ENCODE results near the gene DNAJB2. TPM values are rescaled to one million over a fixed set of nuclear protein-coding genes. Genes with fewer than 3 reads are reported as not detected.
"Not testable (repeated sequence)": the region's sequence is repeated elsewhere in the genome, so short reads cannot be mapped to it uniquely, and the experiment has no call there.

DNAJB2 gene
- total RNA-seq, 1 donor from 2014 or later = 46.7 TPM

GRCh38 chr2:219282375-219282774, 3.2 kb downstream of the DNAJB2 start:
- intact Hi-C loops (cut with micrococcal nuclease) = no loop called here

DNA sequence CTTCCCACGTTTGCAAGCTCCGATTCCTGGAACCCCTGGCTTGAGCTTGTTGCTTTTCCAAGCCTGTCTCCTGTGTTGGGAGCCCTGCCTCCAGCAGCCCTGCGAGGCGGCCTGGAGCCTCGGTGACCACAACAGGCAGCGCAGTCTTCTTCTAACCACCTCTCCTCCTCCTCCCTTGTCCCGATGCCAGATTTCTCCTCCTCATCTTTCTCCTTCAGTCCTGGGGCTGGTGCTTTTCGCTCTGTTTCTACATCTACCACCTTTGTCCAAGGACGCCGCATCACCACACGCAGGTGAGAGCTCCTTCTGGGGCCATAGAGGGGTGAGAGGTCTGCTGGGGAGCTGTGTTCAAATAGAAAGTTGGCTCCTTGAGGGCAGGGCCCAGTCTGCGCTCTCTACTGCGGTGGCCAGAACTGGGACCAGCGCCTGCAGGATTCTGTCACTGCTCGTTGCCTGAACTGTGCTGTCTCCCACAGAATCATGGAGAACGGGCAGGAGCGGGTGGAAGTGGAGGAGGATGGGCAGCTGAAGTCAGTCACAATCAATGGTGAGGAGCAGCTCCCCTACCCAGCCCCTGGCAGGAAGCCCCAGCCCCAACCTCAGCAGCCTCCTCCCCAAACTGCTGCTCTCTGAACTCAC, 3.9 kb downstream of the DNAJB2 start:
- intact Hi-C loops (cut with micrococcal nuclease) = no loop called here

DNA sequence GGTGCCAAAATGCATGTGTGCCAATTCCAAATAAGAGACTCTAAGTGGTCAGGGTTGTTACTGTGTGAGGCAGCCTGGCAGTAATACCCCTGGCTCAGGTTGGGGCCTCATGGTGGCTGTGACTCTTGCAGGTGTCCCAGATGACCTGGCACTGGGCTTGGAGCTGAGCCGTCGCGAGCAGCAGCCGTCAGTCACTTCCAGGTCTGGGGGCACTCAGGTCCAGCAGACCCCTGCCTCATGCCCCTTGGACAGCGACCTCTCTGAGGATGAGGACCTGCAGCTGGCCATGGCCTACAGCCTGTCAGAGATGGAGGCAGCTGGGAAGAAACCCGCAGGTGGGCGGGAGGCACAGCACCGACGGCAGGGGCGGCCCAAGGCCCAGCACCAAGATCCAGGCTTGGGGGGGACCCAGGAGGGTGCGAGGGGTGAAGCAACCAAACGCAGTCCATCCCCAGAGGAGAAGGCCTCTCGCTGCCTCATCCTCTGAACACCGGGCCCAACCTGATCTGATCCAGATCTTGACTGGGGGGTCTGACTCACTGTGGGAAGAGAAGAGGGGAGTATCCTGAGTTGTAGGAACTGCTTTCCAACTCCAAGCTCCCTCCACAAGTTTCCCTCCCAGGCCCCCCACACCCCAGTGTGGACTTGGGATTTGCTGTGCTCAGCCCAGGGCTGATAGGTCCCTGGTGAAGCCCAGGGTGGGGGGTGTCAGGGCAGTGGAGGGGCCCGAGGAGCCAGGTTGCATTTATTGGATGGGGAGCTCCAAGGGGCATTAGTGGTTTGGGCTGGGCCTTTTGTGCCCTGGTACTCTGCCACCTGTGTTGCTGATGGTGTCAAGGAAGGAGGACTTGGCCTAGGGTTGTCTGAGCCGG, 5.6 kb downstream of the DNAJB2 start:
- intact Hi-C loops (cut with micrococcal nuclease) = no loop called here

GRCh38 chr2:219285373-219285735, 6.2 kb downstream of the DNAJB2 start:
- intact Hi-C loops (cut with micrococcal nuclease) = no loop called here

- intact Hi-C loops (cut with micrococcal nuclease) = no loop called here
These were observed 6.8 kb downstream of the DNAJB2 start for GRCh38 chr2:219285894-219286425.

- intact Hi-C loops (cut with micrococcal nuclease) = no loop called here
These were observed 7.4 kb downstream of the DNAJB2 start for GRCh38 chr2:219286436-219287115.

DNA sequence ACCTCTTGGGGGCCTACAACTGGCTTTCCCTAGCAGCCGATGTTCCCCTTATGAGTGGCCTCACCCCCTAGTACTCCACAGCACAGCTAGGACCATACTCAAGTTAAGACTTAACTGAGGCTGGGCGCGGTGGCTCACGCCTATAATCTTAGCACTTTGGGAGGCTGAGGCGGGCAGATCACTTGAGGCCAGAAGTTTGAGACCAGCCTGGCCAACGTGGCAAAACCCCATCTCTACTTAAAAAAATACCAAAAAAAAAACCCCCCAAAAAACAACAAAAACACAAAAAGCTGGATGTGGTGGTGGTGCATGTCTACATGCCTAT, 7.9 kb downstream of the DNAJB2 start:
- intact Hi-C loops (cut with micrococcal nuclease) = not testable (repeated sequence)

DNA sequence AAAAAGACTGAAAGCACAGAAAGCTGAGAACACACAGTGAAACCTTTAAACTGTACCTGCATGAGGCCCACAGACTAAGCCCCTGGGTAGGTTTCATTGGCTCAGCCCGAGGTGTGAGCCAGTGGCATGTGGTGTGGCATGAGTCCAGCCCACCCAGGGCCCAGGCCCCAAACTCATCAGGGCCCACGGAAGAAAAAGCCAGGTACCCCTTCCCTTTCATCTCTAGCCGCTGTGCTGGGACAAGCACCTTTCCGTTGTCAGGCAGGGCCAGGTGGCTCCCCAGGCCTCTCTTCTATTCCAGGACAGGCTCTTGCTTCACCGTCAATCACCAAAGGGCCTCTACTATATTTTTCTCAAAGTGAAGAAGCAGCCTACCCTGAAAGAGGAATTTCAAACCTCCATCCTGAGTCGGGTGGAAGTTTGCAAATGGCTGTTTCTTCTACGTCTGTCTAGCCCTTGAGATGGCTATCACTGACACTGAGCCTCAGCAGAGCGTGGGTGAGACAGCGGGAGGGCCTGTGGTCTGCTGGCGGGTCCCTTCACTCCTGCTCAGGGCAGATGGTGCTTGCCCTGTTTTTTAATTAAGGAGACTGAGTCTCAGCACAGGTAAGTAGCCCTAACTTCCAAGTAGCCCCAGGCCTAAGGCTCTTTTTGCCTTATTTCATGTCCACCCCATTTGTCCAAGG, 8.6 kb downstream of the DNAJB2 start:
- intact Hi-C loops (cut with micrococcal nuclease) = no loop called here

DNA sequence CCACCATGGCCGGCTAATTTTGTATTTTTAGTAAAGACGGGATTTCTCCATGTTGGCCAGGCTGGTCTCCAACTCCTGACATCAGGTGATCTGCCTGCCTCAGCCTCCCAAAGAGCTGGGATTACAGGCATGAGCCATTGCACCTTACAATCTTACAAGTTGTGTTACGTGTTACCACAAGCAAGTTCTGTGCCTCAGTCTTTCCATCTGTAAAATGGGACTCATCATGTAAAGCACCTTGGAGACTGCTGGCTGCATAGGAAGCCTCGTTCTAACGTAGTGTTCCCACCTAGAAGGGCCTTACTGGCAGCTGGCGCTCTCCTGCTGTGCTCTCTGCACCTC, 10.0 kb downstream of the DNAJB2 start:
- intact Hi-C loops (cut with micrococcal nuclease) = no loop called here

GRCh38 chr2:219289537-219290361, 10.6 kb downstream of the DNAJB2 start:
- intact Hi-C loops (cut with micrococcal nuclease) = no loop called here

GRCh38 chr2:219290381-219291171, 11.4 kb downstream of the DNAJB2 start:
- intact Hi-C loops (cut with micrococcal nuclease) = no loop called here

DNA sequence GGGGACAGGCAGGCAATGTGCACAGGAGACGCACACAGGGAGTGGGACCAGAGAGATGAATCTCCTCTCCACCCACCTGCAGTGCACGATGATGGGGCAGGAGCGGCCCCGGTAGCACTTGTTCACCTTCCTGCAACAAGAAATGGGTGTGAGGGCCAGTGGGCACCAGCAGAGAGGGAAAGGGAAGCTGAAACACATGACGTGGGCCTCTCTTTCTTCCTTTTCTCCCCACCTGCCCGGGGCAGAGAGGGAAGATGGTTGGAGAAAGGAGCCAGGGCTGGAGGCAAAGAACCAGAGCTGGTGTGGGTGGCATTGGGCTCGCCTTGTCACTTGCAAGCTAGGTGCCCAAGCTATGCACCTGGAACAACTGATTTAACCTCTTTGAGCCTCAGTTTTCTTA, 12.2 kb downstream of the DNAJB2 start:
- intact Hi-C loops (cut with micrococcal nuclease) = no loop called here

DNA sequence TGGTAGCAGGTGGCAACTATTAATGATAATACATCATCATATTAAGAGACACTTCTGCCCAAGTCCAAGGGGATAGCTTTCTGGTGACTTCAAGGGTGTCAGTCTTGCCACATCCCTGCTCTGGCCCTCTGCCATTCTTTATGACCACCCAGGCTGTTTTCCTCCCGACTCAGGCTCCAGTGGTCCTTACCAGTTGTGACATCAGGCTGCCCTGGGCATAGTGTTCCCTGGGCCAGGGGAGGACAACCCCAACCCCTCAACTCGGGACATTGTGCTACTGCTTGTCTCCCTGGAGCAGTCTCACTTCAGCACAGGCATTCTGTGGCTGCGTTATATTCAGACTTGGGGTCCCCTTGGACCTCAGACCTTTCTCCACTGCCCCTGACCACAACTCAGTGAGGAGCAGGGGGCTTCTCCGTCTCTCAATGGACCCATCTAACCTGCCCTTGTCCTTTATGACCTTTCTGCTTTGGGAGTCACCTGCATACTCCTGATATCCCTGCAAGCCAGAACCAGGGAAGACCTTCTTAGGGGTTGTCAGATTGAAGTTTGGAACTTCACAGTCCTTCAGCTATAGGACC, 12.8 kb downstream of the DNAJB2 start:
- intact Hi-C loops (cut with micrococcal nuclease) = no loop called here

- intact Hi-C loops (cut with micrococcal nuclease) = no loop called here
These were observed 13.4 kb downstream of the DNAJB2 start for GRCh38 chr2:219292616-219293015.

DNA sequence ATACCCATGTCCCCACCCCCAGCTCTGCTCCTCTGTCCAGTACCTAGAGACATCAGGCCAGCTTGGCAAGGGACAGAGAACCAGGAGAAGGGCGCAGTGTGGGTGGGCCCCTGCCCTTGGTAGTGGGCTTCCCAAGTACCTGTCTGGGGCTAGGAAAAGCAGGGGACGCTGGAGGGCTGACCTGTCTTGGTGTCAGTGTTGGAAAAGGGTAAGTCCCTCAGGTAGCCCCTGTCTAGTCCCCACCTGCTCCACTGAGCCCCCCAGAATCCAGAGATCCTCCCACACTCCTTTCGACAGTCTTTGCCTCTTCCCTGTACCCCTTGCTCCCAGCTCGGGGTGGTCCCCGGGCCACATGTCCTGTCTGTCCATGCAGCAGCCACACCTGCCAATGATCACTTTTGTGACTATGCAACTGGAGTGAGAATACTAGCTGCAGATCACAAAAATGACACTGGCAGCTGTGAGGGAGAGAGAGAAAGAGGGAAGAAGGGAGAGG, 14.6 kb downstream of the DNAJB2 start:
- intact Hi-C loops (cut with micrococcal nuclease) = loop anchor here (1.0 to 2.0 kb wide), 2 partner anchors 49 to 95 kb away; partner anchors contain the start of genes GLB1L and STK16

DNA sequence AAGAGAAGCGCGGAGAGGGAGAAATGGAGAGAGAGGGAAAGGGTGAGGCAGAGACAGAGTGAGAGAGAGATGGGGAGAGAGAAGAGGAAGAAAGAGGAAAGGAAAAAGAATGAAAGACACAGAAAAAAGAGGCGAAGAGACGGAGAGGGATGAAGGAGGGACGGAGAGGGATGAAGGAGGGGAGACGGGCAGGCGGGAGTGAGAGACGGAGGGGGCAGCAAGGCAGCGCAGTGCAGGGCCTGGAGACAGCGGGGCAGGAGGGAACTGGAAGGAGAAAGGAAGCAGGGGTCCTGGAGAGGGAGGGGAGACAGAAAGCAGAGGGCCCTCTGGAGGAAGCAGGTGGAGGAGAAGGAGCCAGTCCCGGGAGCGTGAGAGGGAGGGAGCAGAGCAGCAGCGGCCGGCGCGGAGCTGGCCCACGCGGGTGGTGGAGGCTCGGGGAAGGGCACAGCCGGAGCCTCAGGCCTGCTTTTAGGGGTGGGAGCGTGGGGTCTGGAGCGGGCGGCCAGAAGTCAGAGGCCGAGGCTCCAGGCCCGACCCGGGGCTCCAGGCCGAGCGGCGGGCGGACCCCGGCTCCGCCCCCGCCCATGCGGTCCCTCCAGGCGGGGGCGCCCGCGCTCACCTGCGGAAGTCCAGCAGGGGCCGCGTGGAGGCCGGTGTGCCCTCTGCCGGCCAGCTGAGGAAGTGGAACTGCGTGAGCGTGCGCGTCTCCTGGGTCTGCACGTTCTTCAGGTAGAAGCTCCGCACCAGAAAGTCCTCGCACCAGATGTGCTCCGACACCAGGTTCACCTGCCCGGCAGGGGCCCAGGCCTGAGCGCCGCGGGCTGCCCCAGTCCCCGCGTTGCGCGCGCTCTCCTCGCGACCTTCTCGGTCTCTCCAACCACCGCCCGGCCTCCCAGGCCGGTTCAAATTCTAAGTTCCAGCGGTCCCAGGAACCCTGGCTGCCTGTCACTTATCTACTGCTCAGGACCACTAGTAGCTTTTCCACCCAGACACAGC, 15.5 kb downstream of the DNAJB2 start:
- intact Hi-C loops (cut with micrococcal nuclease) = loop anchor here (1.0 to 5.0 kb wide), 9 partner anchors 15 to 248 kb away; partner anchors contain the start of genes ANKZF1, ATG9A, CHPF and CNPPD1

GRCh38 chr2:219296142-219296541, 17.0 kb downstream of the DNAJB2 start:
- intact Hi-C loops (cut with micrococcal nuclease) = loop anchor here (5.0 kb wide), 2 partner anchors 201 to 246 kb away; partner anchors contain the start of genes CHPF, GMPPA and TMEM198

All from T-helper 1 cell treated with Interleukin-12 subunit alpha and Interleukin-12 subunit beta and Interleukin-4 antibody, amounts not matched to agents 30 ng/mL and 1 ng/mL, for 36 hours (primary cell).